Activated effector memory CD4-positive, alpha-beta T cell treated with anti-CD3 and anti-CD28 coated beads, Interleukin-2, amount 50 U/mL, for 16 hours (primary cell): ENCODE measurements around the gene P2RY13.

Experiments
- DNase-seq: peaks from one replicate; pipeline ENCODE4 v3.0.0-alpha.2; 2020

P2RY13 gene

GRCh38 chr3:151319628-151320027 is 9.7 kb downstream of the P2RY13 start:
- DNase-seq, result no peak

DNA sequence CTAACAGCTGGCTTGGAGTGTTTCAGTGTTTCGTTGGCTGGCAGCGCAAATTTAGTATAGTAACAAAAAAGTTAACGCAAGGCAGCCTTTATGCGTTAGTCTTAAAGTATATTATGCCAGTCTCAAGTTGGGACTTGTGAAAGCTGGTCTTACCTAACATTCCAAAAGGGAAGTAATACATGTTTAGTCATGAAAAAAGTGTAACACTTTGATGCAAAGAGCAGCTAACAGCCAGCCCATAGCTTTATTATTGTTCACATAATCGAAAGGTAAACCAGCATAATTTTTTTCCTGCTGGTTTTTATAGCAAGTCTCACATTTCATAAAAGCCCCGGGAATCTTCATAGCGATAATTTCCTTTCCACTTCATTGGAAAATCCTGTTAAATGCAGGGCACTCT is 10.4 kb downstream of the P2RY13 start:
- no peak for DNase-seq

DNA sequence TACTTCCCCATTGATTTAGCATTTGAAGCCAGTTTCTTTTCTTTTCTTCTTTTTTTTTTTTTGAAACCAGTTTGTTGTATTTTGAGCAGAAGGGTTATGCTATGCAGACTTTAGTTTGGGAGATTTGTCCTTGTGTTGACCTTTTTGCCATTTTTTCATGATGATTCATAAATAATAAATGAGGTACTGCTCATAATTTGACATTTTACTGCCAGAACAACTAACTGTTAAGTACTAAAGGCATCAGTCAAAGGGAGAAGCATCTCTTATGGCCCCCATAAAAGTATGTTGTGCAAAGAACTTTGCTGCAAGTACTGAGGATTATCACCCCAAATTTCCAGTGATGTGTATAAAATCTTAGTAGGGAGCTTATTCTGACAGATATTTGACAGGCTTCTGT is 11.0 kb downstream of the P2RY13 start:
- DNase-seq, result no peak

- no peak for DNase-seq
Measured at GRCh38 chr3:151316267-151316991, 12.9 kb downstream of the P2RY13 start, which contains the start of gene GPR87. TSS of gene GPR87 (minus strand) at chr3:151316820. CDS start at chr3:151300100, 16,720 bp downstream.

- DNase-seq, result no peak
Measured at GRCh38 chr3:151315846-151316245, 13.5 kb downstream of the P2RY13 start.

GRCh38 chr3:151315136-151315535 is 14.2 kb downstream of the P2RY13 start:
- DNase-seq, result no peak

DNA sequence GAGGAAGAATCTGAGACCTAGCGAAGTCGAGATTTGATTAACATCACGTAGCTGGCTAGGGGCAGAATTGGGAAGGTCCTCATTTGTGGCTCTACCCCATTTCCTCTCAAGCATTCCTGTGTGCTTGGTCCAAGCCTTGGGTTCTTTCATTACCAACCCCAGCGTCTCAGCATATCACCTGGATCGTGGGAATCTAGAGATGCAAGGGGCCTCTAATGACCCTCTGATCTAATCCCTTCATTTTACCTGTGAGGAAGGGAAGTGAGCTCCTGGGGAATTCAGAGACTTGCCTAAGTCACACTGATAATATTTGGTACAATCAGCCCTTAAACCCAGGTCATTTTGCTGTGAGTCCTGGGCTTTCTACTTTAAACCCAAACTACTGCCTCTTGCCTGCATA is 14.8 kb downstream of the P2RY13 start:
- no peak for DNase-seq

GRCh38 chr3:151314137-151314536 is 15.2 kb downstream of the P2RY13 start:
- DNase-seq, result no peak

GRCh38 chr3:151312972-151313371 is 16.4 kb downstream of the P2RY13 start:
- no peak for DNase-seq

- no peak for DNase-seq
Measured at GRCh38 chr3:151309566-151309965, 19.8 kb downstream of the P2RY13 start.

DNA sequence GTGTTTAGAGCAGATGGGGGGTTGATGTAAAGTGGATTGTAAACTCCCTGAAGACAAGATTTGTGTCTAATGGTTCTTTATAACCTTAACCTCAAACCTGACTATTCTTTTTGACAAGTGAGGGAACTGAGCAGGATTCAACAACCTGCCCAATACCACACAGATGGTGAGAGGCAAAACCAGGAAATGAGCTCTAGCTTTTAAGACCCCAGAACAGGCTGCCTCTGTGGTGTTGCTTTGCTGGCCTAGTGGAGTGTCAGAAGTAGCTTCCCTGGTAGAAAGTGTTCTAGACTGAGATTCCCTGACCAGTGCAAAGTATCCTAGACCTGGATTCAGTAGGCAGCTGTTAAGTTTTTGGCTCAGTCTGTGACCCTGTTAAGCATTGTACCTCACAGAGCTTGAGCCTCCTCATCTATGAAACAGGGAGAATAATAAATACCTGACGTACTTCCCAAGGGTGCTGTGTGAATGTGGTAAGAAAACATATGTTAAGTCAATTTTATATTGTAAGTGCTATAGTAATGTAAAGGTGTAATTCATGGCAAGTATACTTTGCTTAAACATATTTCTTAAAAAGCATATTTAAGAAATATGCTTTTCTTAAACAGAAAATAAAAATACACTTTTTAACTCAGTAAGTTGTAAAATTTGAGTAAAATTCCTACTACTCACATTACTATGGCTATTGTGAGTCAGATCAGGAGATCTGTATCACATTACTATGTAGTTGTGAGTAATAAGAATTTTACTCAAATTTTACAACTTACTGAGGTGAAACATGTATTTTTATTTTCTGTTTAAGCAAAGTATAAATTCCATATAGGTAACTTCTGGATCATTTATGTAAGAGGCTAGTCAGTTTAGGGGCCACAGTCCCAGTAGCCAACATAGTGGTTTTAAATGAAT is 21.5 kb downstream of the P2RY13 start:
- no peak for DNase-seq

DNA sequence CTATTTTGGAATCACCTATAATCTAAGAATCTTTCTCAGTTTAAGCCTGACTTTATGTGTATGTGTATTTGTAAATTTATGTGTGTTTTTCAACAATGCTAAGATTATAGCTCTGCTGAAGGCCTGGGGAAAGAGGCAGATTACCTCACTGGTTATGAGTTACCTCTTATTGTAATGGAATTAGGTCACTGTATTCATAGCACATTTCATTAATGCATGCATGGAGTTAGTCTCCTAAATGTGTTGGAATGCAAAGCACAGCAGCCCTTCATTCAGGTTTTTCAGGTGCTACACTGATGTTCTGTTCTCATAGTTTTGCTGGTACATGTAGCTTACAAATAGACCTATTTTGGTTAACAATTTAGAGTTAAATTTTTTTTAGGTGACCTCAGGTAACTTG is 22.2 kb downstream of the P2RY13 start:
- no peak for DNase-seq

GRCh38 chr3:151306168-151306810 is 23.1 kb downstream of the P2RY13 start:
- no peak for DNase-seq

DNA sequence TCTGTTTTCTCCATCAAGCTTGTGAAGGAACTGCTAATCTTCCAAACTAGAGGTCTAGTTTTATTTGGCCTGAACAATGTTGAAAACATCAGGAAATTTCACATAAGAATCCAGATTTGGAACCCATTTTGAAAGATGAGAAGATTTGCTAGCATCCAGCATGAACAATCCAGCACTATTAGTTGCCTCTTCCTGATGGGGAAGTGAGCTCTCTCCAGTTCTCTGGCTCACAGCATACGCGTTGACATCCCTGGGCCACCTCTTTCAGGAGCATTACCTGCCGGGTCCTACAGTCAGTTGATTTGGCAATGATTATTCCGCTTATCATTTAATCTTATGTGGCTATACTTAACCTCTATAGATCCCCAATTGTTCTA is 23.6 kb downstream of the P2RY13 start:
- DNase-seq, result no peak

- DNase-seq, result no peak
Measured at GRCh38 chr3:151305060-151305774, 24.1 kb downstream of the P2RY13 start.

DNA sequence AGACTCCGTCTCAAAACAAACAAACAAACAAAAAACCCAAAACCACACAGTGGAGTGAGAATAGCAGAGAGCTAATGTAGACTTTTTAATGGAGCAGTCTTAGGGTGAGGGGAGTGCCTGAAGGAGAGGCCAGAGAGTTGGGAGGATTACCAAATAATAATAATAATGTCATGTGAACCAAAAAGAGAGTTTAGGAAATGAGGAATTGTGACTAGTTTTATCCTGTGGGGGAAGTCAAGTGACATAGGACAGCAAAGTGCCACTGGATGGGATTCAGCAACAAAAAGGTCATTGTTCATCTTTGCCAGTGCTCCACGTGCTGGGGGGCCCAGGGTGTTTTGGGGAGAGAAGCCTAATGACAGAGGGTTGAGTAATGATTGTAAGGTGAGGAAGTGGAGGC is 25.6 kb downstream of the P2RY13 start:
- no peak for DNase-seq

GRCh38 chr3:151301787-151302186 is 27.6 kb downstream of the P2RY13 start:
- DNase-seq, result no peak

DNA sequence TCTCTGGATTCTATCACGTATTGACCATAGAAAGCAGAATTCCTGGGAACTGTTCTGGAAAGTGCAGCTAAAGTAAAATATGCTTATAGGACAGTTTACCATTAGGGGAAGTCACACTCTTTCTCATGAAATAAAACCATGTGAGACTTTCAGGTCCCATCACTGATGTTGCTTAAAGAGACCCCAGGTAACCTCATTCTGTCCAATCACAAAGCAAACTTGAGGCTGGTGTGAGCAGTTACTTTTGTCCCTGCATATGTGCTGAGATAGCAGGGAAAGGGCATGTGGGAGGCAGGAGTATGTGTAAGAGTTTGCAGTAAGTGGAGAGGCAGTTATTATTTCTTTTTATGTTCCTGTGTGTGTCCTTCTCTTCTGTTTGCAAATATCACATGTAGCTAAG is 28.8 kb downstream of the P2RY13 start:
- DNase-seq, result no peak

DNA sequence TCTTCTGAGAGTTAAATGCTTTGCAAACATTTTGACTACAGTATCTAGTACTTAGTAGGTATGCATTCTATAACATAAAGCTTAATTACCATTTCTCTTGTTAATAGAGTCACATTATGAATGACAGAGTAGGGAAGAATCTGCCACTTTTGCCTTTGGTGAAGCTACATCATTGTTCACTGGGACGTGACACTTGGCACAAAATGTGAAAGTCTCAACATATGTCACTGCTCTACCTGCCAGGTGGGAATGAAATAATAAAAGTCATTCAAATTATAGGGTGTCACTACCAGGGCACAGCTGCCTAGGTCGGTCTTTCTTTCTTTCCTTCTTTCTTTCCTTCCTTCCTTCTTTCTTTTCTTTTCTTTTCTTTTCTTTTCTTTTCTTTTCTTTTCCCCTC is 30.3 kb downstream of the P2RY13 start:
- no peak for DNase-seq

DNA sequence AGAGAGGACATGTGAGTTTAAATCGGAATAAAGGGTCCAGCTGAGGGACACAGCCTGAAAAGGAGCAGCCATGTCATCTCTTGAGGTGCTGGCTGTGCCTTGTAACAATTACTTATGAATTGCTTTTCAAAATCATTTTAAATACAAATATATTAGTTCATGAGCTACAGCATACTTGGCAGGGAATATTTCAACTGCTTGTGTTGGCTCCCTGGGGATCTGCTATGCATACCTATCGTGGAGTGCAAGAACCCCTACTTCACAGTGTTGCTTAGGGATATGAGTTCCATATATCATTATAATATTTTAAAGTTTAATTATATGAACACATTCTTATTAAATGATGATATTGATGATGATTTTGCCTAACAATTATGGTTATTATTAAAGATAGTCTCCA is 31.9 kb downstream of the P2RY13 start:
- no peak for DNase-seq

DNA sequence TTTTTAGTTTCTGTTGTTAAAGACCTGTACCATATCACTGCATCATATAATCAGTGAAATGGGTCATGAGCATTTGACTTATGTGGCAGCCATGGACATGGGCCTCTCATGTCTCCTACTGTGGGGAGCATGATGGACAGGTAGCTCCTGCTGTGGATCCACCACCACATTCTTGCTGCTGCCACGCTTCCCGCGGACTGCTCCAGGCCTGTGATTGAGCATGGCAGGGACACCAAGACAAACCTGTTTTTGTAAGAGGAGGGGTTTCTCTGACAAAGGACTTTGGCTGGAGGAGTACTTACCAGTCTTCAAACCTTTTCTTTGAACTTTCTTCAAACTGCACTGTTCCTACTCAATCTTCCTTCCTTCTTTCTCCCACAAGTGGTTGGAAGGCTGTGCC is 33.1 kb downstream of the P2RY13 start:
- DNase-seq, result no peak

GRCh38 chr3:151293127-151293526 is 36.2 kb downstream of the P2RY13 start:
- no peak for DNase-seq

DNA sequence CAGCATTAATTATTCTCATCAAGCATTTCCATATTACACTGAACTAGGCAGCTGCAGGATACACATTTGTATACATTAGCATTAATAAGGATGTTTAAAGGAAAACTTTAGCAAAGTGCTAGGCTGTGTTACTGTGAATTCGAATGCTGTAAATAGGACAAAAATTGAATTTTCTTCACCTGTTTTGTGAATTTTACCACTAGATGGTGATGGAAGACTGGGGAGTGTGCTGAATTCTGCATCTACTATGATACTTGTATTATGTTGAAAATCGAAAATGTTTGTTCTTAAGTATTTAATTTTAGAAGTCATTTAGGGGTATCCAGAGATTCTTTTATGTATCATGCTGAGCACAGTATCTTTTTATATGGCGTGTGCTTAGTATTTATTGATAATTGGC is 38.7 kb downstream of the P2RY13 start:
- no peak for DNase-seq
